Ectodermal cell (in vitro differentiated cells): ENCODE results near the gene CACNA1S.

Source experiments
- H3K27ac ChIP-seq: 2 replicates; pipeline ENCODE4 v1.7.0; 2013; ENCODE audit warnings: mild to moderate bottlenecking, low read depth, low read length; ENCODE audit not compliant: insufficient read depth, poor library complexity, severe bottlenecking
- H3K27me3 ChIP-seq: 2 replicates; pipeline ENCODE4 v1.7.0; 2013; ENCODE audit warnings: mild to moderate bottlenecking, low read length; ENCODE audit not compliant: insufficient read depth, control insufficient read depth, poor library complexity, severe bottlenecking
- H3K36me3 ChIP-seq: one replicate; pipeline ENCODE4 v1.7.0; 2013; ENCODE audit warnings: low read length; ENCODE audit not compliant: control insufficient read depth, insufficient read depth
- H3K4me1 ChIP-seq: one replicate; pipeline ENCODE4 v1.7.0; 2013; ENCODE audit warnings: low read length; ENCODE audit not compliant: control insufficient read depth, insufficient read depth
- H3K4me3 ChIP-seq: 2 replicates; pipeline ENCODE4 v1.7.0; 2013; ENCODE audit warnings: low read depth, low read length, control low read depth; ENCODE audit not compliant: insufficient read depth
- H3K9me3 ChIP-seq: 2 replicates; pipeline ENCODE4 v1.7.0; 2013; ENCODE audit warnings: mild to moderate bottlenecking, low read length, moderate library complexity; ENCODE audit not compliant: control insufficient read depth
- WGBS, 2 experiments: methylation state at CpG; one replicate each; pipeline ENCODE4 v1.1.7; 2013; ENCODE audit warnings: missing lambda C conversion rate in 2 of 2; 5-methylcytosine and 5-hydroxymethylcytosine counted together

Gene CACNA1S

DNA sequence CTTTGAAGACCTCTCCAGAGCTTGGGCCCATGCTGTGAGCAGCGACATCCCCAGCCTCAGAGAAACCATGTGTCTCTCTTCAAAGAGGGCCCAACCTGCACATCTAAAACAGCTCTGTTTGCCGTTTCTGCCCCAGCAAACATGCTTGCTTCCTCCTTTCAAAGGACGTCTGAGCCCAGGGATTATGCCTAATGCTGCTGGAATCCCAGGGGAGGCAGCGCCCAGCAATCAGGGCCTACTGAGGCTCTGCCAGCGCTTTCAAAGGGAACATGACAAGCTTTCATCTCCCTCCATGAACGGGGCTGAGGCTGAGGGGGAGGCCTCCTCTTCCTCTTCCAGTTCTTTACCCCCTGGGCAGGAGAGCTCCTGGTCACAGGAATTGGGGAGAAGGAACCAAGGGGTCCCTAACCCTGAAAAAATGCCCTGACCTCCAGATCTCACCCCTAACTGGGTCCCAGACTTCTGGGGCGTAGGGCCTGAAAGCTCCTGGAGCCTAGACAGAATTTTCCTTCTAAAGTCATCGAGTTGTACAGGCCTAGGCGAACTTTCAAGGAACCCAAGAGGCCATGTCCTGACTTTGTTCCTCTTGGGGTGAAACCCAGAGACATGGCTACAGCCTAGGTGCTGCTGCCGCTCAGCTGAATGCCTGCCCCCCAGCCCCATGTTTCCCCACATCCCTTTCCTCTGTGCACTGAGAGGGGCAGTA, 28.2 kb upstream of the CACNA1S start:
- Histone ChIP-seq H3K27ac (no peak overlapping the region), H3K4me3 (no peak overlapping the region), H3K27me3 (no peaks in the 10 kb centered on the region), H3K36me3 (peaks cover 63% of the 10 kb centered on the region), H3K4me1 (no peaks in the 10 kb centered on the region), H3K9me3 (no peaks in the 10 kb centered on the region)
- 83 to 87% methylated on average over 10 of the region's 10 CpGs for WGBS, 2 experiments

DNA sequence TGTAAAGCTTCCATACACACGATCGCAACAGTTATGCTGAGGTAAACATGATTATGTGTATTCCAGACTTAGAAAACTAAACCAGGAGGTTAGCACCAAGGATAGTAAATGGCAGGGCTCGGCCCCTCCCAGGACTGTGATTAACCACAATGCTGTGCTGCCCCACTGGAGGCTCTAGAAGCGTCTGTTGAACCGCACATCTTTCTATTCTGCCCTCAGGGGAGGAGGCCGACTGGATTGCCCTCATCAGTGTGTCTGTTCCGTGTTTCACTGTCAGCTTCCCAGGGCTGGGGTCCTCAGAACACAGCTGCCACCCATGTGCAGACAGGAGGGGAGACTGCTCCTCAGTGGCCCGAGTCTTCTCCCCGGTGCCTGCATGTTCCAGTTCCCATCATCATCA, 27.5 kb upstream of the CACNA1S start:
- H3K4me1 ChIP-seq = no peaks in the 10 kb centered on the region
- no peaks in the 10 kb centered on the region for H3K9me3 ChIP-seq
- H3K4me3 ChIP-seq = no peak overlapping the region
- peaks cover 62% of the 10 kb centered on the region for H3K36me3 ChIP-seq
- H3K27me3 ChIP-seq = no peaks in the 10 kb centered on the region
- H3K27ac ChIP-seq = no peak overlapping the region
- WGBS, 2 experiments = 94 to 95% methylated on average over 9 of the region's 9 CpGs

GRCh38 chr1:201139306-201139705, 27.1 kb upstream of the CACNA1S start:
- peaks cover 62% of the 10 kb centered on the region for H3K36me3 ChIP-seq
- H3K27ac ChIP-seq = no peak overlapping the region
- H3K9me3 ChIP-seq = no peaks in the 10 kb centered on the region
- no peaks in the 10 kb centered on the region for H3K4me1 ChIP-seq
- no peaks in the 10 kb centered on the region for H3K27me3 ChIP-seq
- H3K4me3 ChIP-seq = no peak overlapping the region
- 96 to 98% methylated on average over 5 of the region's 5 CpGs for whole genome bisulfite sequencing, 2 experiments

DNA sequence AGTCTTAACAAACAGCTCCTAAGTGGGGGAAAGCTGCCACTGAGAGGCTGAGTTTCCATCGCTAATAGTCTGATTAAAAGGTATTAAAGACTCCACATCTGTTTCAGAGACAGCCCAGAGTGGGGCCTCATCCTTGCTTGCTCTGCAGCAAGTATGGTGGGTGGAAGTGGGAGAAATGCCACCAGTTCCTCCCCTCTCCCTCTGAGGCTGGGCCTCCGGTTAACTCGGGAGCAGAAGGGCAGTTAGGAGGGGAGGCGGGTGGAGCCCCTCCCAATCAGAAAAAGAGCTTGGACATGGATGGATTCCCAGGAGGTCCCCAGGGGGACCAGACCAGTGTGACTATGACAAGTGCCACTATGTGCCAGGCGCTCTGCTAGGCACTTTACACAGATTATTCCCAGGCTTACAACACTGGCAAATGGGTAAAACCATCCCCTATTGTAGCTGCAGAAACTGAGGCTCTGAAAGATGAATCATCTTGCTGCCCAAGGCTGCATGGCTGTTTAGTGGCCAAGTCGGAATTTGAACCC, 26.1 kb upstream of the CACNA1S start:
- H3K27ac ChIP-seq = no peak overlapping the region
- H3K4me1 ChIP-seq = no peaks in the 10 kb centered on the region
- H3K27me3 ChIP-seq = no peaks in the 10 kb centered on the region

GRCh38 chr1:201137579-201138310, 25.5 kb upstream of the CACNA1S start:
- Histone ChIP-seq H3K4me1 (no peaks in the 10 kb centered on the region), H3K27me3 (no peaks in the 10 kb centered on the region), H3K4me3 (no peak overlapping the region), H3K9me3 (no peaks in the 10 kb centered on the region), H3K36me3 (peaks cover 50% of the 10 kb centered on the region), H3K27ac (no peak overlapping the region)
- WGBS, 2 experiments = 91 to 95% methylated on average over 6 of the region's 6 CpGs

More for the DNA sequence above, 26.1 kb upstream of the CACNA1S start:
- peaks cover 56% of the 10 kb centered on the region for H3K36me3 ChIP-seq
- no peak overlapping the region for H3K4me3 ChIP-seq
- 94 to 95% methylated on average over 6 of the region's 6 CpGs for WGBS, 2 experiments
- H3K9me3 ChIP-seq = no peaks in the 10 kb centered on the region

GRCh38 chr1:201137024-201137392, 24.8 kb upstream of the CACNA1S start:
- WGBS, 2 experiments = 95% methylated on average over 7 of the region's 7 CpGs
- H3K4me3 ChIP-seq = no peak overlapping the region
- no peaks in the 10 kb centered on the region for H3K27me3 ChIP-seq
- H3K36me3 ChIP-seq = peaks cover 43% of the 10 kb centered on the region
- no peak overlapping the region for H3K27ac ChIP-seq
- H3K4me1 ChIP-seq = no peaks in the 10 kb centered on the region
- no peaks in the 10 kb centered on the region for H3K9me3 ChIP-seq

GRCh38 chr1:201136355-201137023, 24.3 kb upstream of the CACNA1S start:
- H3K36me3 ChIP-seq = peaks cover 38% of the 10 kb centered on the region
- WGBS, 2 experiments = 93% methylated on average over 8 of the region's 8 CpGs

GRCh38 chr1:201134405-201134804, 22.2 kb upstream of the CACNA1S start:
- WGBS, 2 experiments = 94 to 95% methylated on average over 6 of the region's 6 CpGs

More at GRCh38 chr1:201136355-201137023, 24.3 kb upstream of the CACNA1S start:
- Histone ChIP-seq H3K4me3 (no peak overlapping the region), H3K9me3 (no peaks in the 10 kb centered on the region), H3K4me1 (no peaks in the 10 kb centered on the region), H3K27me3 (no peaks in the 10 kb centered on the region), H3K27ac (no peak overlapping the region)

DNA sequence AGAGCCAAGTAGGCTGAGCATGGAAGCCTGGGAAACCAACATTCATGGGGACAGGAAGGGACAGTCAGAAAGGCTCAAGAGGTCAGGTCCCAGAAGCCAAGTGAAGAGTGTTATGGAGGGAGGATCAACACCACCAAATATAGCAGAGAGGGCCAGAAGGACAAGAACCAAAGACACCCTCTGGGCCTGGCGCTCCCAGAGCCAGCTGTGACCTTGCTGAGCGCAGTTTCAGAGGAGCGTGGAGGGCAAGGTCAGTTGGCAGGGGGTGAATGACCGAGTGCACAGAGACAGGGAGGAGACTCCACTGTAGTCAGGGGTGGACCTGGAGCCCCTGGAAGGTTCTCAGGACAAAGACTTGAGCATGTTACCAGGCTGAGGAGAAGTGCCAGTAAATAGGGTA, 19.2 kb upstream of the CACNA1S start:
- 67% methylated on average over 4 of the region's 4 CpGs for WGBS, 2 experiments

More at GRCh38 chr1:201134405-201134804, 22.2 kb upstream of the CACNA1S start:
- no peaks in the 10 kb centered on the region for H3K27me3 ChIP-seq
- no peak overlapping the region for H3K27ac ChIP-seq
- H3K36me3 ChIP-seq = peaks cover 24% of the 10 kb centered on the region
- H3K4me3 ChIP-seq = no peak overlapping the region
- H3K9me3 ChIP-seq = no peaks in the 10 kb centered on the region
- H3K4me1 ChIP-seq = no peaks in the 10 kb centered on the region

GRCh38 chr1:201128962-201129361, 16.7 kb upstream of the CACNA1S start:
- Histone ChIP-seq H3K36me3 (peaks cover under 1% of the 10 kb centered on the region), H3K27ac (no peak overlapping the region), H3K27me3 (no peaks in the 10 kb centered on the region), H3K4me1 (peaks cover 7% of the 10 kb centered on the region), H3K9me3 (no peaks in the 10 kb centered on the region), H3K4me3 (no peak overlapping the region)
- WGBS, 2 experiments = 94 to 95% methylated on average over 13 of the region's 13 CpGs

More for the DNA sequence above, 19.2 kb upstream of the CACNA1S start:
- Histone ChIP-seq H3K9me3 (no peaks in the 10 kb centered on the region), H3K27me3 (no peaks in the 10 kb centered on the region), H3K27ac (no peak overlapping the region), H3K4me1 (peaks cover 7% of the 10 kb centered on the region), H3K4me3 (no peak overlapping the region), H3K36me3 (peaks cover 22% of the 10 kb centered on the region)
